ENCODE data around the gene HRAS.
A peak's percentile ranks its signal among the peaks of the same experiment; 100 is the strongest.

The HRAS gene

DNA sequence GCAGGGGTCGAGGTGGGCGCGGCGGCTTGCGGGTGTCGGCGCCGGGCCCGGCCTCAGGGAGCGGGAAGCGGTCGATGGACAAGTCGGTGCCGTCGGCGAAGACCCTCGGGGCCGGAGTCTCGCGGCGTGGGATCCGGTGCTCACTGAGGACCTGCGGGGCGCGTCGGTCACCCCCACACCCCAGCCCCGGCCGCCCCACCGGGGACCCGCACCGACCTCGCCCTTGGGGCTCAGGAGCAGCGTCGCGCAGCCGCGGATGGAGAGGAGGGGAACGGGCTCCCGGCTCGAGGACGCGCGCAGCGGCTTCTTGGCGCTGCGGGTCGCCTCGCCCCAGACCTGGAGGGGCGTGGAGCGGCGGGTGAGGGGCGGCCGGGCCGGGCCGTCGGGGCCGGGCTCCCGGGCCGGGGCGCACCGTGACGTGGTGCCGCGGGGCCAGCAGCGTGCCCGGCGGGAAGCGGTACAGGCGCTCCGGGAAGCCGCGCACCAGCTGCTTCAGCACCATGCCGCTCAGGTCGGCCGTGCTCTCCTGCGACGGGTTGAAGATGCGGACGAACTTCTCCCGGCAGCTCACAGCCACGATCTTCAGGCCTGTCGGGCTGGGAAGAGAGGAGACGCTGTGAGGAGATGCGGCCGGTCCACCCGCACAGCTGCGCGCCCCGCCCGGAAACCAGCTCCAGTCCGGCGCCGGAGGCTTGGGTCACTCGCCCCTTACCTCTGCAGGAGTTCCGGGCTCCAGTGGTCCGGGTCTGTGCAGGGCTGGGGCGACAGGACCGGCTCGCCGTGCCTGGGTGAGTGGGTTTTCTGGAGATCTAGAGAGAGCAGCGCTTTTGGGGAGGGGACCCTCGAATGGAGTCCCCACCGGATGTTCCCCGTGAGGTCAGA lies 20.6 kb upstream of the HRAS start:
- DNase-seq (ENCODE audit: low read depth) = no peak
- TF ChIP-seq, protein P1, sequence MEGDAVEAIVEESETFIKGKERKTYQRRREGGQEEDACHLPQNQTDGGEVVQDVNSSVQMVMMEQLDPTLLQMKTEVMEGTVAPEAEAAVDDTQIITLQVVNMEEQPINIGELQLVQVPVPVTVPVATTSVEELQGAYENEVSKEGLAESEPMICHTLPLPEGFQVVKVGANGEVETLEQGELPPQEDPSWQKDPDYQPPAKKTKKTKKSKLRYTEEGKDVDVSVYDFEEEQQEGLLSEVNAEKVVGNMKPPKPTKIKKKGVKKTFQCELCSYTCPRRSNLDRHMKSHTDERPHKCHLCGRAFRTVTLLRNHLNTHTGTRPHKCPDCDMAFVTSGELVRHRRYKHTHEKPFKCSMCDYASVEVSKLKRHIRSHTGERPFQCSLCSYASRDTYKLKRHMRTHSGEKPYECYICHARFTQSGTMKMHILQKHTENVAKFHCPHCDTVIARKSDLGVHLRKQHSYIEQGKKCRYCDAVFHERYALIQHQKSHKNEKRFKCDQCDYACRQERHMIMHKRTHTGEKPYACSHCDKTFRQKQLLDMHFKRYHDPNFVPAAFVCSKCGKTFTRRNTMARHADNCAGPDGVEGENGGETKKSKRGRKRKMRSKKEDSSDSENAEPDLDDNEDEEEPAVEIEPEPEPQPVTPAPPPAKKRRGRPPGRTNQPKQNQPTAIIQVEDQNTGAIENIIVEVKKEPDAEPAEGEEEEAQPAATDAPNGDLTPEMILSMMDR (conservative IDR thresholded peaks at IDR 0.05; ENCODE audit: low read length) = no peak
- H3K4me3 ChIP-seq (ENCODE audit: low read length) = no peak overlapping the region

- H3K4me3 ChIP-seq (ENCODE audit: low read length) = no peak overlapping the region
- DNase-seq (ENCODE audit: low read depth) = no peak
These were observed 19.9 kb upstream of the HRAS start for GRCh38 chr11:555227-555779.

DNA sequence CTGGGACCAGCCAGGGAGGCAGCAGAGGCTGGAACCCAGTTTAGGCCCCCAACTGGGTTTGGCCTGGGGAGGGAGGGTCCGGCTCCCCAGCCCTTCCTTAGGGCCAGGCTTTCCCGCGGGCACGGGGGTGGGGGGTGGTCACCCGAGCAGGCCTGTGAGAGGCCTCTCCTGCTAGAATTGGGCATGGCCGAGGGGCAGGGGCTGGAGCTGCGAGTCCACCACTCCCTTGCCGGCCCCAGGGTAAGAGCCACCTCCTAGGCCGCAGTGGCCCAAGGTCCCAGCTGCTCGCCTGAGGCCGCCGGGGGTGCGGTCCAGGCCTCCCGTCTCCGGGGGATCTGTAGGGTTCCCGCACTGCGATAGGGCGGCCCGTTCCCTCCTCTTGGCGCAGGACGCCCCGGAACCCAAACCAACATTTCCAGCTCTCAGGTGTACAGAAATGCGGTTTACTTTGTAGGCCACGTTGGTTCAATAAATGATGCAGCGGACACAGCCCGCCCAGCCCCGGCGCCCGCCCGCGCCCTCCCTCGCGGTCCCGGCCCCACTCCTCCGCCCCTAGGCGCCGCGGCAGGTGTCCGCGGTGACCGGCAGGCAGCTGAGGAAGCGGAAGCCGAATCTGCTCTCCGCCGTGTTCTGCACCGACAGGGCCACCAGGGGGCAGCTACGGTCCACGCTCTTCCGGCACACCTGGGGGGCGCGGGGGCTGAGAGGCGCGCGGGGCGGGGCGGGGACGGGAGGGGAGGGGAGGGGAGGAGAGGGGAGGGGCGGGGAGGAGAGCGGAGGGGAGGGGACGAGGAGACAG lies 19.3 kb upstream of the HRAS start:
- H3K4me3 ChIP-seq (ENCODE audit: low read length) = no peak overlapping the region
- TF ChIP-seq, protein P1 (conservative IDR thresholded peaks at IDR 0.05; ENCODE audit: low read length) = peak; percentile 49
- DNase-seq (ENCODE audit: low read depth) = no peak

More at GRCh38 chr11:555227-555779, 19.9 kb upstream of the HRAS start:
- TF ChIP-seq, protein P1 (conservative IDR thresholded peaks at IDR 0.05; ENCODE audit: low read length) = no peak

DNA sequence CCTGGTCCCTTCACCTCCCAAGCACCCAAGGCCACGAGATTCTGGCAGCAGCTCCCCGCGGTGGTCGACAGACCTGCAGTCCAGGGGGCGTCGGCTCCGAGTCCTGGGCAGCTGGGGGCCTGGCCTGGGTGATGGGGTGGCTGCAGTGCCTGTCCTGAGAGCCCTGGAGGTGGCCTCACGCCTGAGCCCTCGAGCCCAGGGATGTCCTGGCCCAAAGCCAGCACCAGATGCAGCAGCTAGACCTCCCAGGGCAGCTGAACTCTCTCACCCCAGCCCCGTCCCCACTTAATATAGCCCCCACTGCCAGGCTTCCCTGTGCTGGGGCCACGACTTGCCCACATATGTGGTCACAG lies 18.6 kb upstream of the HRAS start:
- no peak overlapping the region for H3K4me3 ChIP-seq (ENCODE audit: low read length)
- TF ChIP-seq, protein P1 (conservative IDR thresholded peaks at IDR 0.05; ENCODE audit: low read length) = no peak
- DNase-seq (ENCODE audit: low read depth) = no peak

DNA sequence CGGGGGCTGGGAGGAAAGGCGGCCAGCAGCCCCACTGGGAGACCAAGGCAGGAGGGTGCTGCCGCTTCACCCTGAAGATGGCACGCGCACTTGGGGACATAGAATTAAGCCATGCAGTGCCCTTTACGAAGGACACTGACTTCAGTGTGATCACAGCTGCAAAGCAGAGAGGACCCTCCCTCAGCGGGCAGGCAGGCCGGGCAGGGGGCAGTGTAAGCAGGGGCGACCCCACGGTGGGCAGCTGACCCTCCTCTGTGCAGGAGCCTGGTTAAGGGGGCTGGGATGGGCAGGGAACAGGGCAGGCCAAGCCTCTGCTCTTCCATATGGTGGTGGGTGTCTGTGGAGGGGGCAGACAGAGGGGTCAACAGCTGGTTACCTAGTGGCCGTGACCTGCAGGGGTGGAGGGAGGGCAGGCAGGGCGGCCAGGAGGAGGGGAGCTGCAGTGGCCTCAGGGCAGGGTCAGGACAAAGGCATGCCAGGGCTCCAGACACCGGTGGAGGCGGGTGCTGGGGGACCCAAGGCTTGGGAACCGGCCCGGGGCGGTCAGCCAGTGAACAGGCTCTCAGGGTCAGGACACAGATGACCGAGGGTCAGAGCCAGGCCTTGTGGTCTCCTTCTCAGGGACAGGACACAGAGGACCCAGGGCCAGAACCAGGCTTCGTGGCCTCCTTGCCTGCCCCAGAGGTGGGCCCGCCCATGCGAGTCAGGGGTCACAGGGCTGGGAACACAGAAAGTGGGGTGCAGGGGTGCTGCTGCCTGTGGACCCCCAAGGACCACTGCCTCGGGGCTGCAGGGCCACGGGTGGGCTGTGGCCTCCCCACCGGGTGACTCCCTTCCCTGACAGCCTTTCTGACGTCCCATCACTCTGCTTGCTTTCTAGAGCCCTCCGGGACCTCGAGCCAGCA lies 18.0 kb upstream of the HRAS start:
- DNase-seq (ENCODE audit: low read depth) = no peak
- no peak overlapping the region for H3K4me3 ChIP-seq (ENCODE audit: low read length)
- TF ChIP-seq, protein P1 (conservative IDR thresholded peaks at IDR 0.05; ENCODE audit: low read length) = no peak

- TF ChIP-seq, protein P1 (conservative IDR thresholded peaks at IDR 0.05; ENCODE audit: low read length) = no peak
- no peak overlapping the region for H3K4me3 ChIP-seq (ENCODE audit: low read length)
- no peak for DNase-seq (ENCODE audit: low read depth)
These were observed 16.2 kb upstream of the HRAS start for GRCh38 chr11:551596-551995.
